H4 (cell line): ENCODE results near the gene GOLGA6D. TPM values are rescaled to one million over a fixed set of nuclear protein-coding genes. Genes with fewer than 3 reads are reported as not detected.
"Not testable (repeated sequence)": the region's sequence is repeated elsewhere in the genome, so short reads cannot be mapped to it uniquely, and the experiment has no call there.

Experiments
- DNase-seq: peaks from one replicate; pipeline ENCODE4 v3.0.0-alpha.2; 2015; ENCODE audit warnings: low spot score
- total RNA-seq: library from RNA; depleted of rRNA; stranded (reverse); fragments of >200 nt; shearing (Covaris generic); gene quantifications from 2 replicates; pipeline ENCODE4 v1.2.3, GENCODE V29; 2014; rRNA removed

Gene GOLGA6D
- total RNA-seq: not detected in 2 replicates

DNA sequence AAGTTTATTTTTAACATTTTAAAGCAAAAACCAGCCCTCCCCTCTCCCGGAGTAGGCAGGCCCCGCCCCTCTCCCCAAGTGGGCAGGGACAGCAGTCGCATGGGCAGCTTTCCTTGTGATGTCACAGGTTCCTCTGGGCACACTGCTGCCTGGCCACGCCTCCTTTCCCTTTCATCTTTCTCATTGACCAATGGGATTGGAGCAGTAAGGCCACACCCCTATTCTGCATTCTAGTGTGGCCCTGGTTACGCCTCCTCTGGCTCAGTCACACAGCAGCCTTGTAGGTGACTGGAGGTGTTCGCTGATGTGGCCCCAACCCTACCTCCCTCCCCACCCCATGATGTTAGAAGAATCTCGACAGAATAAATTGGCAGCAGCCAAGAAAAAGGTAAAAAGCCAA, at the start of gene GOLGA6D:
TSS of gene GOLGA6D (plus strand) at position 264 of the 400 bp plus-strand sequence. CDS start at position 305, 41 bp downstream.
- not testable (repeated sequence) for DNase-seq

GRCh38 chr15:75233504-75234190, 49.0 kb upstream of the GOLGA6D start:
- no peak for DNase-seq

DNA sequence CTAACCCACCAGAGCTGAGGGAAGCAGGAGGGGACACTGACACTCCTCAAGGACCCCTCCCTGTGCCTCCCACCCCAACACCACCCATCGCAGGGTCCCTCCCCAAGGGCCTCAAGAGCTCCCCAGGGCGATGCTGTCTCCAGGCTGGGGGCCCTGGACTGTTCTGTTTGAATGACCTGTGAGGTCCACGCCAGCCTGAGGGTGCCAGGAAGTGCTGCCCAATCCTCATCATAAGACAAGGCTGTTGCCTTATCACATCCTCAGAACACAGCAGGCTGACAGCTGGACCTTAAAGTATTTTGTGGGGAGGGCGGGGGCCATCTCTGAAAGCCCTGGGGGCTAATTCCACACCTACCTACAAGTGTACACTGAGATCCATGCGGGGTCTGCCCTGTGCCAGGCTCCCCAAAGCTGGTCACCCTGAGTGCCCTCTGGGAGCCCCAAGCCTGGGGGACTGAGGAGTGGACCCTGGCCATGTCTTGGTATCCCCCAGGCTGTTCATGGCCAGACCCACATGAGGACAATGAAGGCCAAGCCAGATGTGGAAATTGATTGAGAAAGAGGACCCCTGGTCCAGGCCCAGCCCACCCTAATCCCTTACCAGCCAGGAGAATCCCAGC, 48.3 kb upstream of the GOLGA6D start:
- DNase-seq: no peak

GRCh38 chr15:75235051-75235673, 47.5 kb upstream of the GOLGA6D start:
- DNase-seq: no peak

GRCh38 chr15:75235760-75236729, 46.6 kb upstream of the GOLGA6D start:
- no peak for DNase-seq

GRCh38 chr15:75237316-75237982, 45.2 kb upstream of the GOLGA6D start:
- no peak for DNase-seq

GRCh38 chr15:75238150-75238549, 44.5 kb upstream of the GOLGA6D start:
- no peak for DNase-seq

DNA sequence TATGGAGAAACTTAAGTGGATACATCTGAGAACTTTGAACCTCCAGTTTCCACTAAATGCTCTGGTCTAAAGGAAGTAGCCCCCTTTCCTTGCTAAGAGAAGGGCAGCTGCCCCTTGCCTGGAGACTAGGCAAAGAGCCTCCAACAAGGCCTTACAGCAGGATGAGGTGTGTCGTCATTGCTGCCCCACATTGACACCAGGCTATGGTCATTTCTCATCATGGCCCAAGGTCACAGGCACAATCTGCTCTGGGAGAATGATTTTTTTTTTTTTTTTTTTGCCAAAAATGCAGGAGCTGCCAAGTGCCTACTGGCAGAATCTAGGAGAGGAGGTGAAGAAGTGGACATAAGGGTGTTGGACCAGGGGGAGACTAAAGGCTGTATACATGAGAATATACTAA, 36.9 kb upstream of the GOLGA6D start:
- DNase-seq: not testable (repeated sequence)

GRCh38 chr15:75248991-75249390, 33.6 kb upstream of the GOLGA6D start:
- DNase-seq: not testable (repeated sequence)

DNA sequence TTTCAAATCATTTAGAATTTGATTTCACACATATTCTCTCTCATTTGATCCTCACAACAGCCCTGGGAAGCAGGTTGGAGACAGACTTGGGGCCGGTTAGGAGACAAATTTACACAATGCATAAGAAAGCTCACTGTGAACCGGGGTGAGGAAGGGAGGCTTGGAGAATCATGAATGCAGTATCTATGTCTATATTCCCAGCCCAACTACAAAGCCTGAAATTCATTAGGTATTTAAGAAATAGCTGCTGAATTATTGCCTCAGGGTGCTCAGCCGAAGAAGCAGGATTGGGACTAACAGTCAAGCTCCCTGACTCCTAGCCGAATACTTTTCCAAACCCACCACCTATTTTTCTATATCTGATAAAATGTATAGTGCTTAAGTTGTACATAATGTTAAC, 32.9 kb upstream of the GOLGA6D start:
- no peak for DNase-seq

- not testable (repeated sequence) for DNase-seq
Observed at GRCh38 chr15:75251343-75251742, 31.3 kb upstream of the GOLGA6D start.

- DNase-seq: not testable (repeated sequence)
Observed at GRCh38 chr15:75252285-75252684, 30.4 kb upstream of the GOLGA6D start.

DNA sequence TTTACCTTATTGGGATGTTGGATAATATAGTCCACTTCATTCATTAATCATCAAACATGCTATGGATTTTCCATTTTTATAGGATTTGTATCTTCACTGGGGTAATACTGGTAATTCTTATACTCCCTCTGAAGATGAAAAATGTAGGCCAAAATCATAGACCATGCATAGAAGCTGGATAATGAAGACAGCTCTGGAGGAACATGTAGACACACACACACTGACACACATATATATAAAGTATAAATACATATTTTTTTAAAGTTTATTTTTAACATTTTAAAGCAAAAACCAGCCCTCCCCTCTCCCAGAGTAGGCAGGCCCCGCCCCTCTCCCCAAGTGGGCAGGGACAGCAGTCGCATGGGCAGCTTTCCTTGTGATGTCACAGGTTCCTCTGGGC, 24.6 kb upstream of the GOLGA6D start, which contains the start of gene GOLGA6C:
TSS of gene GOLGA6C (plus strand) at position 301 of the 400 bp plus-strand sequence. CDS start 265 bp downstream, outside the sequence.
- not testable (repeated sequence) for DNase-seq

DNA sequence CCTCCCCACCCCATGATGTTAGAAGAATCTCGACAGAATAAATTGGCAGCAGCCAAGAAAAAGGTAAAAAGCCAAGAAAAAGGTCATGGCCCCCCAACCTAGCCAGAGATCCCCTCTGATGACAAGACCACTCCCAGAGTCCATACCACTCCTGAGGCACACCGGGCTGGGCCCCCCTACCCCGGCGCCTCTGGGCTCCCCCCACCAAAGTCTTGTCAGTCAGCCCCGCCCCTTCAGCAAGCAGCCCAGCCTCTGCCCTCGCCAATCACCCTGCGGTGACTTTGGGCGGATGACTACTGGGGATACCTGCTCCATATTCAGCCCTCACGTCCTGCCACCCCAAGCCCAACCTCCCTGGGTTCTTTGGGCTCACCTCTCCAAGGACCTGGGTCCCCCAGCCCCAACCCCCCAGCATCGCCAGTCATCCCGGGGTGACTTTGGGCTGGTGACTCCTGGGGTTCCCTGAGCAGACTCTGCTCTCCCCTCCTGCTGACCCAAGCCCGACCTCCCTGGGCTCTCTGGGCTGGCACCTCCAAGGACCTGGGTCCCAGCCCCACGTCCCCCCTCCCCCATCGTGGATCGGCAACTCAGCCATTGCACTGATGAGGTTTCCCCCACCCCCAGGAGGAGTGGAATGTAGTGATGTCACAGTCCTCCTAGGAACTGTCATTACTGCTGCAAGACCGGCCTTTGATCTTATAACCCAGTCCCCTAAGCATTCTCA, 23.9 kb upstream of the GOLGA6D start:
- not testable (repeated sequence) for DNase-seq

DNA sequence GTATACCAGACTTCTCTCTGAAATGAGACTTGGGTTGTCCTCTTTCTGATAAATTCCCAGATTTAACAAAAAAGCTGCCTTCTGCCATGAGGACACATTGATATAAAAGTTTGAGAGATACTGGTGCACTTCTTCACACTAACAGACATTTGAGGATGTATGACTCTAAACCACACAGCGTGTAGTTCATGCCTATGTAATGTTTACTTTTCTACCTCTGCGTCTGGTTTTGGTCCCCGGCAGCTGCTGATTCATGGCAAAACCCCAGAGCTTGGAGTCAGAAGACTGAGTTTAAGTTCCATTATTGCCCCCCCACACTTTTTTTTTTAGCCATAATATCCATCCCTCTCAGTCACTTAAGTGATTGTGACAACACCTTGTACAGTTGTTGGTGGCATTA, 22.8 kb upstream of the GOLGA6D start:
- not testable (repeated sequence) for DNase-seq

GRCh38 chr15:75273751-75274359, 8.8 kb upstream of the GOLGA6D start:
- not testable (repeated sequence) for DNase-seq

DNA sequence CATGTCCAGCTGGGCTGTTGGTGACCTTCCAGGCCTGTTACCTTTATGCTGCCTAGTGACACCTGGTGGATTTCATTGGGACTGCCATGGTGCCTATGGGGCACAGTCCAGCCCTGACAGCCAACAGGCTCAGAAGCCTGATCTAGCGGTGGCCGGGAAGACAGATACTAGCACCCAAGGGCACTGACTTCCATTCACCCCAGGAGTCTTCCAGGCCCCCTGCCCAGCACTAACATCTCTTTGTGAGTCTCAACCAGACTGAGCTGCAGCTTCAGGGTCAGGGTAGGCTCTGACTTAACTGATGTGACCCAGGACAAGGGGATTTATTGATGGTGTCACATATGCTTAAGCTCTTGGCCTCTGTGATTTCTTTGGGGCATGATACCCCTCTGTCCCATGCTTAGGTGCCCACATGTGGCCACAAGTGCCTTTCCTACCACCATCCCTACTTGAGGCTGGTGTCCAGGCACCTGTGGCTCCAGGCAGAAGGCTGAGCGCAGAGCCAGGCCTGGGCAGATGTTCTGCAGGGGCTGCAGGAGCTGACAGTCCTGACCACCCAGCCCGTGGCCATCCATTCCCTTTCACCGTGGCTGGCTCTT, 8.0 kb upstream of the GOLGA6D start:
- peak; percentile 64 for DNase-seq

DNA sequence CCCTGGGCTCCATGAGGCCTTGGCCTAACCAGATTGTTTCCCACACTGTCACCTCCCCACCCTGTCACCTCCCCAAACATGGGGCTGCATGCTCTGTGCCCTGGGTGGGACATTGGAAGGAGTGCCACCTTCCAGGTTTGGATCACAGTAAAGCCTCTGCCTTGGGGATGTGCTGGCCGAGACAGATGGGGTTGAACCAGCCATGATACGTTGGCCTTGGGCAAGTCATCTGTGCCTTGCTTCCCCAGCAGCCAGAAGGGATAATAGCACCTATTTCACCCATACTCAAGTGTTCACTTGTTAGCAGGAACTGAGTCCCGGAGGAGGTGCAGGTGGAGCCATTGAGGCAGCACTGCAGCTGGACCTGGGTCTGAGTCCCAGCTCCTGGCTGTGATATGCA, 7.0 kb upstream of the GOLGA6D start:
- DNase-seq: not testable (repeated sequence)

- DNase-seq: not testable (repeated sequence)
Observed at GRCh38 chr15:75278497-75278896, 4.1 kb upstream of the GOLGA6D start.
